AG08395 (cell line): ENCODE measurements around the gene SMARCB1.
A peak's percentile ranks its signal among the peaks of the same experiment; 100 is the strongest.

Experiments used
- DNase-seq: peaks from one replicate; pipeline ENCODE4 v3.0.0; 2012; ENCODE audit warnings: mixed read lengths, low spot score

The SMARCB1 gene

DNA sequence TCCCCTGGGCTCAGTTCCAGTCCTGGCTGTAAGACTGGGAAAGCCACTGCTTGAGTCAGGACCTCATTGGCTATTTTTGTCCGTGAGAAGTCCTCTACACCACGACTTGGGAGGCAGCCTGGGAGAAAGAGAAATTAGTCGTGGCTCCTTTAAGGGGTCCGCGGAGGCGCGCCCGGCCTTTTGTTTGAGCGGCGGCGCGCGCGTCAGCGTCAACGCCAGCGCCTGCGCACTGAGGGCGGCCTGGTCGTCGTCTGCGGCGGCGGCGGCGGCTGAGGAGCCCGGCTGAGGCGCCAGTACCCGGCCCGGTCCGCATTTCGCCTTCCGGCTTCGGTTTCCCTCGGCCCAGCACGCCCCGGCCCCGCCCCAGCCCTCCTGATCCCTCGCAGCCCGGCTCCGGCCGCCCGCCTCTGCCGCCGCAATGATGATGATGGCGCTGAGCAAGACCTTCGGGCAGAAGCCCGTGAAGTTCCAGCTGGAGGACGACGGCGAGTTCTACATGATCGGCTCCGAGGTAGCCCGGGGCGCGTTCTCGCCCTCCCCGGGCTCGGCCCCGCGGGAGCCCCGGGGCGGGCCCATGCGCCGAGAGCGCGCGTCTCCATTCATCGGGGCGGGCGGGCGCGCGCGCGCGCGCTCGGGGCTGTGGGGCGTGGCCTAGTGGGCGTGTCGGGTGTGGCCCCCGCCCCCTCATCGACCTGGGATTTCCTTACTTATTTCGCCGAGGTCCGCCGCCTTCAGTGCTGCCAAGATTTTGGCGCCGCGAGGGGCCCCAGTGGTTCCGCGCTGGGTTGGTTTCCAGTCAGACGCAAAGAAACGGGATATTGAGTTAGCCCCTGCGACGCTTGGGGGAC, at the start of gene SMARCB1:
TSS of gene SMARCB1 (plus strand) at position 215 of the 848 bp plus-strand sequence. CDS start at position 419, 204 bp downstream.
- DNase-seq, result peak; percentile 95

DNA sequence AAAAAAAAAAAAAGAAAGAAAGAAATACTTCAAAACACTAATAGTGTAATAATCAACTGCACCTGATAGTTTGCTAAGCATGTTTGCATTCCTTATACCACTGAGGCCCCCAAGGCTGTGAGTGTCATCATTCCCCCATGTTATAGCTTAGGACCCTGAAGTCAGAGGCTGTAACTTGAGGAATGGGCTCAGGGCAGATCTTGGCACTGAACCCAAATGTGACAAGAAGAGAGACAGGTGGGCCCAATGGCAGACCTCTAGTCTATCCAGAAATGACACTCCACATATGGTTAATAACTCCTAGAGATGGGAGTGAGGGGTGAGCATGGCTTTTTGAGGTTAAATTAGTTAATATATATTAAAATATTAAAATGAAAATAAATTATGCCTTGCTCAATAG, 49.1 kb upstream of the SMARCB1 start:
- DNase-seq, result no peak

DNA sequence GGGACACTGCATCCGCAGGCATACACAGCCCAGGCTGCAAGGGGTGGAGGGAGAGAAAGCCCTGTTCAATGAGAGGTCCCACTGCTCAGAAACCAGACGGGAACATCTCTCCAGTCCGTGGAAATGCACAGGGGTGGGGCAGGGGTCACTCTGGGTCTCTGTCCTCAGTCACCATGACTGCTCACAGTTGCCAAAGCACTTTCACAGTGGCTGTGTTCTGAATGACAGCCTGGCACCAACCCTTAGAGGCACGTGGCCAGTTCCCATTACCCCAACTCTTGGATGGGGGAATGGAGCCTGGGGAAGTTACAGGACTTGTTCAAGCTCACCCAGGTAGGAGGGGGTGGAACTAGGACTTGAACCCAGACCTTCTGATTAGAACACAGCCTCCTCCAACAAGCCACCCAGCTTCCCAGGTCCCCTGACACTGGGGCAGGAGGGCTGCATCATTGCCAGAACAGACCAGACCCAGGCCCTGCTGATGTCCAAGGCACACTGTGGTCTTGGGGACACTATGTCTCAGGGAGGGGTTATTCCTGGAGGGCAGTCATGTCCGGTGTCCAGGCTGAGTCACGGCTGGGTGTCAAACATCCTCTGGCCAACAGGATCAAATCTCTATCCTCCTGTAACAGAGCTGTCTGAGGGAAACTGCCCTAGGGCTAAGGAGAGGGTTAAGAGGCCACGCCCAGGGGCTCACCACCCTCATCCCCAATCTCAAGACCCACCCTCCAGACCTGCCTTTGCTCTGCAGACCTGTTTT, 44.1 kb upstream of the SMARCB1 start:
- no peak for DNase-seq

DNA sequence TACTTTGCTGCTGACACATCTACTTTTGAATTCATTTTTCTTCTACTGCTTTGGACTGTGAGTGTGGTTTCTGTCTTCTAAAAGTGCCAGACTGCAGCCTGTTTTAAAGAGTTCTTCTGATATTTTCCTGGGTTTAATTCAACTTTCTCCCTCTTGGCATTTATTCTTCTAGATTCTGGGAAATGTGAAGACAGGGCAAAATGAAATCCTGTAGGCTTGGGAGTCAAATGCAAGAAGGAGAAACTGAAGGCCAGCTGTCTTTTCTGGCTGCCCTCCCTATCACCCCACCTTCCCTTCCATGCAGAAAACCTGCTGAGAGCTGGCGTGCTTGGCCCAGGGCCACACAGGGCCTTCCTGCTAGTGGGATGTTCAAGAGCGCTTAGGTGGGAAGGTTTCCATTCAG, 43.5 kb upstream of the SMARCB1 start:
- no peak for DNase-seq

DNA sequence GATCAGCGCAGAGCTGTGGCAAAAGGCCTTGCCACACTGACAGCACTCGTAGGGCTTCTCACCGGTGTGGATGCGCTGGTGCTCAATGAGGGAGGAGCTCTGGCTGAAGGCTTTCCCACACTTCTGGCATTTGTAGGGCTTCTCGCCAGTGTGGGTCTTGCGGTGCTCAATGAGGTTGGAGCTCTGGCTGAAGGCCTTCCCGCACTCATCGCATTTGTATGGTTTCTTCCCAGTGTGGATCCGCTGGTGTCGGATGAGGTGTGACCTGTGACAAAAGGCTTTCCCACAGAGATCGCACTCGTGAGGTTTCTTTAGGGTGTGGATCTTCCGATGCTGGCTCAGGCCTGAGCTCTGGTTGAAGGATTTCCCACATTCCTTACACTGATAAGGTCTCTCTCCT, 42.8 kb upstream of the SMARCB1 start:
- no peak for DNase-seq

DNA sequence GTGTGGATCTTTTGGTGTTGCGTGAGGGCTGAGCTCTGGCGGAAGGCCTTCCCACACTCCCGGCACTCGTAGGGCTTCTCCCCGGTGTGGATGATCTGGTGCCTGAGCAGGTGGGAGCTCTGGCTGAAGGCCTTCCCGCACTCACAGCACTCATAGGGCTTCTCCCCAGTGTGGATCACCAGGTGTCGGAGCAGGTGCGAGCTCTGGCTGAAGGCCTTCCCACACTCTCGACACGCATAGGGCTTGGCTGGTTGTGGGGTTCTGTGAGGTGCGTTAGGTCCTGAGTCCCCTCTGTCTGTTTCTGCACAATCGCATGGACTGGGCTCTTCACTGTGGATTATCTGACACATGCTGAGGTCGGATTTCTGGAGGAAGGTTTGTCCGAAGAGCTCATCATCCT, 42.3 kb upstream of the SMARCB1 start:
- no peak for DNase-seq

DNA sequence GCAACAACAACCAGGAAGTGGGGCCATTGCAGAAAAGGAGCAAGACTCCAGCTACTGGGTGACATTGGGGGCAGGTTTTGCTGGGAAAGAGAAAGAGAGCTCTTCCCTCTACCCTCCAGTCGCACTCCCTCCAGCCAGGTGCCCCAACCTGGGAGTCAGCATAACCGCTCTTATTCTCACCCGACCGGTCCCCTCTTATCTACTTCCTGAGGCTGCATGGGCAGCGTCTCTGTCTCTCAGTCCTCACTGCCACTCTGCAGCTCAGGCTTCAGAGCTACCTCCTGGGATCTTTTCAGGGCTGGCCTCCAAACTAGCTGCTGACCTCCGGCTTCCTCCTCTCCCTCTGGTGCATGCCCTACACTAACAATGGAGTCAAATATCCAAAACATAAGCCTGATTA, 41.0 kb upstream of the SMARCB1 start:
- no peak for DNase-seq

DNA sequence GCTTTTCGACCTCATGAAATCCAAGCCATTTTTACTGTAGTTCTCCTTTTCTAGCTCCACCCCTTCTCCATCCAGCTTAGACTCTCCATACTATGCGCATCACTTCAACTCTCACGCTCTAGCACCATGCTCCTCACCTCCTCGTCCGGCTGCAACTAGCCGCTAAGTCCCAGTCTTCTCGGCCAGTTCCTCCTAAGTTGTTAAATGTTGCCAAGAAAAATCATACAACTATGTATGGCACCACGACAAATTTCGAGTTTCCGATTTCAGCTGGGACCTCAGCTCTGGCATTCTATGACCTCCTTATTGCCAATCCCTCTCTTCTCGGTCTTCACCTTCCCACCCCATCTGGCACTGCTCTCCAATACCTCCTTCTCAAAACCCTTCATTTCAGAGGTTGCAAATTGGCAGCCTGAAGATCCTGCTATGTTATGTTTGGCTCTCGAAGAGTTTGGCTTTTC, 36.9 kb upstream of the SMARCB1 start:
- DNase-seq, result no peak

DNA sequence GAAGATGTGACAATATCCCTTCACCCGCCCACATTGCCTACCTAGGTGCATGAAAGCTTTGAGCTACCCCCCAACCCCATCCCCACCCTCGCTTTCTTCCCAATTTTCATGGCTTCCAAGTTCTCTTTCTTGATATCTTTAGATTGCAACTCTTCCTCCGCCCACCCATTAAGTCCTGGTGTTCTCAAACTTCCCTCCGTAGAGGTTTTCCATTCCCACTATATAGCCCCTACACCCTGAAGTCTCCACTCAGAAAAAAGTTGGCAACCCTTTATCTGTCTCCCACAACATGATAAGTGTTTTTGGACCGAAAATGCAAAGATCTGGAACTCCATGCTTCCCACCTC, 36.4 kb upstream of the SMARCB1 start:
- DNase-seq, result no peak

DNA sequence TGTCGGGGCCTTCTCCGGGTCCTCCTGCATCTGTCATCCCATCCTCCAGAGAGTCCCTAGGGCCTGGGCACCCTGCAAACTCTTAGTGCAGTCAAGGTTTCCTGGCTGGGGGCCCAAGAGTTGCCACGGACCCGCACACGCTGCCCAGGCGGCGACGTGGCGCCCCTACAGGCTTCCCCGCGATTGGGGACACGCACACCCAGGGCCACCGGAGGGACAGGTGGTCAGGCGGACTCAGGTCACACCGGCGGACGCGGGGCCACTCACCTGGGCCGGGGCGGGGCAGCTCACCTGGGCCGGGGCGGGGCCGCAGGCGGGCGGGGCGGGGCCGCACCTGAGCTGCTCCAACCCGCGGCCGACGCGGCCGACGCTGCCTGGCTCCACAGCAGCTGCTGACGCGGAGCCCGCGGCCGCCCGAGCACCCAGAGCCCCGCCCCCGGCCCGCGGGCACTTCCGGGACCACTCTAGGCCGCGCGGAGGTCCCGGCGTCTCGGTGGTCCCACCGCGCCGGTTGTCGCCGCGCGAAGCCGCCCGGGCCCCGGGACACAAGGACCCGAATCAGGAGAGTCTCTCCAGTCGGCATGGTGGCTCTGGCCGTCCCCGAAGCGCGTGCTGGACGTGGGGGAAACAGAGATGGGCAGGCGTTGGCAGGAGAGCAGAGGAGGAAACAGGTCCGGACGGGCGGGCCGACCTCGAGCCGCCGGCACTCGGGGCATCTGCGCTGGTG, 35.9 kb upstream of the SMARCB1 start, which contains the start of gene ZNF70:
TSS of gene ZNF70 (minus strand) at position 399 of the 727 bp plus-strand sequence. CDS start 5,972 bp downstream, outside the sequence.
- DNase-seq, result peak; percentile 89

DNA sequence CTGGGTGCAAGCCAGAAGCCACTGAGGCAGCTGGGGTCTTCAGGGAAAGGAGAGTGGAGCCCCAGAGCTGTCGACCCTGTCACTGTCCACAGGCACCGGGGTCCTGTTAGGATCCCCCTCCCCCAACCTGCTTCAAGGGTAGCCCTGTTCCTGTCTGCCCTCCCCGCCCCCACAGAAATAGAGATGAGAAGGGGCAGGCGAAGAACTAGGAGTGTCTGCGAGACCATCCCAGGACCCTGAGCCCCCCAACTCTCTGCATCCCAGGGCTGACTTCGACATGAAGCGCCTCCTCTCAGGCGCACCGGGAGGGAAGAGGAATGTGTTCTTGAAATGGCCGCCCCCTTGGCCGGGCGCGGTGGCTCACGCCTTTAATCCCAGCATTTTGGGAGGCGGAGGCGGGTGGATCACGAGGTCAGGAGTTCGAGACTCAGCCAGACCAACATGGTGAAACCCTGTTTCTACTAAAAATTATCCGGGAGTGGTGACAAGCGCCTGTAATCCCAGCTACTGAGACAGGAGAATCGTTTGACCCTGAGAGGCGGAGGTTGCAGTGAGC, 35.2 kb upstream of the SMARCB1 start:
- peak; percentile 29 for DNase-seq

DNA sequence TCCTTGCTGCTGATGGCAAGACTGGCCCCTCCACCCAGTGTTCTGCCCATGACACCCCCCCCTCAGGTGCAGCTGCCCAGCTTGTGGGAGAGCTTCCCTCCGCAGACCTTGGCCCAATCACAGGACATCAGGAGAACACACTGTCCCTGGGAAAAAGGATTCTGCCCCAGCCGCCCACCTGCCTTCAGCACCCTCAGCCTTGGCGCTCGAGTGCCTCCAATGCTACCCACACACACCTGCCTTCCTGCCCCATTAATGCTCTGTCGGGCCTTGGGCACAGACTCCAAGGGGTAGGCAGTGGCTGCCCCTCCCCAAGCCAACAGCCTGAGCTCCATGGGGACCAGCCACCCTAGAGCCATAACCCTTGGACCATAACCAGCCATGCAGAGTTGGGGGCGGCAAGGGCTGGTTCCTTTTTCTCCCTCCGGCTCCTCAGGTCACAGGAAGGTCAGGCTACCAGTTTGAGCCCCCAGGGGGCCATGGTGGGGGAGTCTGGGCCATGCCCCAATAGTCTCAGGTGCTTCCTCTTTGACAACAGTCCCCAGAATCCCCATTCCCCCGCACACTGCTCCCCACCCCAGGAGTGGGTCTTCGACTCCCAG, 34.6 kb upstream of the SMARCB1 start:
- no peak for DNase-seq

DNA sequence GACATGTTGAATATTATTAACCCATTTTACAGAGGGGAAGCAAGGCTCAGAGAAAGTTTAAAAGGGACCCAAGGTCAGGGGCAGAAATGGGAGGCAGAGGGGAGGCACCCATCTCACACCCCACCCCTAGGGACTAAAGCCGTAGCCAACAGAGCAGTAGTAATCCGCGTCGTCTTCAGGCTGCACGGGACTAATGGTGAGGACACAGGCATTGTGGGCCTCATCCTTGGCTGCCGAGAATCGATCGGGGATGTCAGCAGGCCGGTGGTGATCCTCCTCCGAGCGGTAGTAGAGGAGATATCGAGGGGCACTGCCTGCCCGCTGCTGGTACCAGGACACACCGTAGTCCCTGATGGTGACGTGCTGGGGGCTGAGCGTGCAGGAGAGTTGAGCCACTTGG, 34.0 kb upstream of the SMARCB1 start:
- DNase-seq, result no peak

DNA sequence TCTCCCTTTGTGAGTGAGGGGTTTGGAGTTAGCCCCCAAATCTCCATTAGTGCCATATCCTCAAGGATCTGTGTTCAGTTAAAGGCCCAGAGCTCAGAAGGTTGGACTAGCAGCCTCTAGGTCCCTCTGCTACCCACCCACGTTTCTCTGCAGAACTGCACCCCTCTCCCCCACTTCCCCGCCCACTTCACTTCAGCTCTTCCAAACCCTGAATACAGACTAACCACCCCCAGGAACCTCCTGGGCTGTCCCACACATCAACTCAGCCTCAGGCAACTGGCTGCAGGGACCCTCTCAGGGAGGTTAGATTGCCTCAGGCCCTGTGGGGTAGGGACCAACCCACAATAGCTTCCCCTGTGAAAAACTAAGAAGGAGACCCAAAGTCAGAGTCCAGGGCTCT, 33.4 kb upstream of the SMARCB1 start:
- DNase-seq, result no peak

DNA sequence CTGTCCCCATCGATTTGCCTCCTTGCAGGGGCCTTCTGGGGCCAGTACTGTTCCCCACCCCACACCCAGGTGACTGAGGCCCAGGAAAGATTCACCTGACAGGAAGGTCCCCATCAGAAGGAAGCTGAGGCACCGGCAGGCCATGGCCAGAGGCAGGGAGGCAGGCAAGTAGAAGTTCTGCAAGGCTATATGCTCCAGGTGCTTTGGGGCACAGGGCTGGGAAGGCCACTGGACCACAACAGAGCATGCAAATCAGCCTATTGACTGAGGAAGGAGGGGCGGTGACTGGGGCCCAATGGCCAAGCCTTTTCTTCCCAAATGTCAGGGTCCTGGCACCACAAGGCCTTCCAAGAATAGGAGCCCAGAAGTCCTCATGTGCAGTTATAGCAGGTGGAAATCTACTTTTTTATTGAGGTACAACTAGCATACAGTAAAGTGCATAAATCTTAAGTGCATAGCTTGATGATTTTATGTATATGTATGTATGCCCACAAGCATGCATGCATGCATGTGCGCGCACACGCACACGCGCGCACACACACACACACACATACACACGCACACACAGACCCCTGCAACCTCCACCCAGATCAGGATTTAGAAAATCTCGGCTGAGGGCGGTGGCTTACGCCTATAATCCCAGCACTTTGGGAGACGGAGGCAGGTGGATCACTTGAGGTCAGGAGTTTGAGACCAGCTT, 32.4 kb upstream of the SMARCB1 start, which contains the start of gene VPREB3:
TSS of gene VPREB3 (minus strand) at position 206 of the 700 bp plus-strand sequence. CDS start at position 144, 62 bp downstream.
- no peak for DNase-seq

DNA sequence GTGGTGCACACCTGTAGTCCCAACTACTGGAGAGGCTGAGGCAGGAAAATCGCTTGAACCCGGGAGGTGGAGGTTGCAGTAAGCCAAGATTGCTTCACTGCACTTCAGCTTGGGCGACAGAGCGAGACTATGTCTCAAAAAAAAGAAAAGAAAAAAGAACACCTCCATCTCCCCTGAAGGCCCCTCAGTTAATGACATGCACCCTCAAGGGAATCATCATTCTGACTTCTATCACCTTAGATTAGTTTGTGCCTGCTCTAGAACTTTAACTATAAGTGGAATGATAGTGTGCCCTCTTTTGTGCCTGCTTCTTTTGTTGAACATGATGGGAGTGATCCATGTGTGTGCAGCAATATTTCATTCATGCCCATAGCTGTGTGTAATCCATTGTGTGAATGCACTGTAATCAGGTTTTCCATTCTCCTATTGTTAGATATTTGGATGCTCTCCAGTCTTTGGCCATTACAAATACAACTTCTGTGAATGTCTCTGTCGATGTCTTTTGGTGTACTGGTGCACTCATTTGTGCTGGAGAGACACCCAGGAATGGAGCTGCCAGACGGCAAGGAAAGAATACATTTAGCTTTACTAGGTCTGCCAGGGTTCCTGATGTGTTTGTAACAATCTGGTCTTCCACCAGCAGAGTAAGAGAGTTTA, 31.7 kb upstream of the SMARCB1 start:
- DNase-seq, result no peak

DNA sequence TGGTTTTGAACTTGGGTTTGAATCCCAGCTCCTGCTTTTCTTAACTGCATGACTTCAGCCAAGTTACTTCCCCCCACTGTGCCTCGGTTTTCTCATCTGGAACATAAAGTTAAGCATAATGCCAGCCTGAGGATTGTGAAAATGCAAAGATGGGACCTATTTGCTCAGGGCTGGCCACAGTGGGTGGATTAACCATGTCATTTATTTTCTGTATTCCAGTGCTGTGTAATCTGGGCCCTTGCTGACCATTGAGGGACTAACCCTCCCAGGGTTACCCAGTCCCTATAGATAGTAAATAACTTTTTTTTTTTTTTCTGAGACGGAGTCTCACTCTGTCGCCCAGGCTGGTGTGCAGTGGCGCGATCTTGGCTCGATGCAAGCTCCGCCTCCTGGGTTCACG, 31.1 kb upstream of the SMARCB1 start:
- DNase-seq, result no peak

DNA sequence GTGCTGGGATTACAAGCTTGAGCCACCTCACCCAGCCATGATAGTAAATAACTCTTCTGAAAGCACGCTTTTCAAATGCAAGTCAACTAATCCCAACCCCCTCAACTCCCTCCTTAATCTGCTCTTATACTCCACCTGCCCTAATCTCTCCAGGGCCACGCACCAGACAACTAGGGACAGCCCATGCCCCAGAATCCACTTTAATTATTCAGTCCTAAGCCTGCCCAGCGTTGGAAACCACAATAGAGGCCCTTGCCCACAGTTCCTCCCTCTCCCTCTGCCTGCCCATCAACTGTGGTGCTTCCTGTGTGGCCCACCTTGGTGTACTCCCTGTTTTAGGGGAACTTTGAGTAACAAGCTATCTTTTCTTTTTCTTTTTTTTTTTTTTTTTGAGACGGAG, 29.9 kb upstream of the SMARCB1 start:
- DNase-seq, result no peak

DNA sequence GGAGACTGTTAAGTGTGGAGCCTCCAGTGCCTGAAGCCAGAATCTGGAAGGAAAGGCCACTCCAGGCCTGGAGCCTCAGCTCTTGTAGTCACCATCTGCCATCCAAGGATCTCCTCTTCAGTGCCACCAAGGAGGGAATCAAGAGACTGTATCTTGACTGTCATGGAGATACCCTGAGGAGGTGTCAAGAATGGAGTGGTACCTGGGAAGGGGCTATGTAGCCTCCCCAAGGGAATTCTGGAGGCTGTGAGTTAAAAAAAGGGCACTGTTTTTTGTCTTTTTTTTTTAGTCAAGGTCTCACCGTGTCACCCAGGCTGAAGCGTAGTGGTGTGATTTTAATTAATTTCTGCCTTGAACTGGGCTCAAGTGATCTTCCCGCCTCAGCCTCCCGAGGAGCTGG, 27.2 kb upstream of the SMARCB1 start:
- DNase-seq, result no peak

DNA sequence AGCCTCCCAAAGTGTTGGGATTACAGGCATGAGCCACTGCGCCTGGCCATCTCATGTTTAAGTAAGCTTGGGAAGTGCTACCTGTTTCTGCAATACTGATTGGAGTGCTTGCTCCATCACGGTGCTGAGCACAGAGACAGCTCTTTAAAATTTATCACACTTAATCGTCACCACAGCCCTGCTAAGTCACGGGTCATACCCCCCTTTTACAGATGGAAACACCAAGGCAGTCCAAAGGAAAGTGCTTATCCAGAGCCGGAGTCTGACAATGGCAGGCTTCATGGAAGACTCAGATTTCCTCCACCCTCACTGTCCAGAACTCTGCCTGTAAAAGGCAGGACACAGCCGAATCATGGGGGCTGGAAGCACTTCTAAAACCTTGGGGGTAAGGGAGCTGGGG, 26.7 kb upstream of the SMARCB1 start:
- DNase-seq, result no peak
